Measurements from ENCODE around the gene RHBG. TPM values are rescaled to one million over a fixed set of nuclear protein-coding genes. Genes with fewer than 3 reads are reported as not detected.

The RHBG gene
- total and polyA plus RNA-seq, 2 experiments from 2014 or later, result 1.2 to 1.6 TPM

GRCh38 chr1:156427957-156428356 lies 58.9 kb downstream of the RHBG start (continued):
- TF ChIP-seq ZNF462 (CRISPR knock-in tag; IDR thresholded peaks at IDR 0.05) (no peak), EZH2phosphoT487 (IDR thresholded peaks at IDR 0.05; ENCODE audit: unreplicated experiment) (no peak), CREB1 (CRISPR knock-in tag; IDR thresholded peaks at IDR 0.05; ENCODE audit: low read depth) (no peak), ETS1 (IDR thresholded peaks at IDR 0.05) (no peak), EZH2 (IDR thresholded peaks at IDR 0.05; ENCODE audit: low read depth, unreplicated experiment) (no peak)

- H3K4me3 ChIP-seq, result peak overlapping the region; percentile 48
- Mint-ChIP-seq H3K27me3 (ENCODE audit: insufficient read depth, low read depth, poor library complexity) (peaks cover 89% of the 10 kb centered on the region), H3K9me3 (no peaks in the 10 kb centered on the region), H3K4me3 (peak overlapping the region; percentile 60; the same call in 2 of the 3 replicates), H3K36me3 (ENCODE audit: low read depth) (no peaks in the 10 kb centered on the region), H3K27ac (no peak overlapping the region), H3K4me1 (peaks cover 48% of the 10 kb centered on the region)
- H3K9me2 ChIP-seq (ENCODE audit: insufficient read depth), result no peaks in the 10 kb centered on the region
- peak overlapping the region; percentile 72 for H3K4me2 ChIP-seq
- no peaks in the 10 kb centered on the region for H3K79me2 ChIP-seq (replicated peaks; ENCODE audit: insufficient read depth)
- DNase-seq (ENCODE audit: low spot score) (no peak), ATAC-seq (no peak)
- H3K27me3 ChIP-seq (ENCODE audit: insufficient read depth), result peaks cover 100% of the 10 kb centered on the region
- H4K20me1 ChIP-seq (replicated peaks; ENCODE audit: insufficient read depth), result peaks cover 15% of the 10 kb centered on the region
- H3K4me1 ChIP-seq (ENCODE audit: insufficient read depth), result peaks cover 55% of the 10 kb centered on the region
- H3K27ac ChIP-seq (ENCODE audit: low read depth), result no peak overlapping the region
- peaks cover 25% of the 10 kb centered on the region for H3F3A ChIP-seq (replicated peaks; ENCODE audit: low read depth)
- peak overlapping the region; percentile 20 for H2AFZ ChIP-seq
- no peaks in the 10 kb centered on the region; the same call in 1 of the 2 replicates for H3K36me3 ChIP-seq (ENCODE audit: insufficient read depth)
- TF ChIP-seq CREB1 (CRISPR knock-in tag; IDR thresholded peaks at IDR 0.05; ENCODE audit: low read depth), result no peak
- peak; percentile 47 for TF ChIP-seq EZH2 (IDR thresholded peaks at IDR 0.05; ENCODE audit: low read depth, unreplicated experiment)
- TF ChIP-seq CTCF (conservative IDR thresholded peaks at IDR 0.05; ENCODE audit: low read depth in 2 of 2), result no peak
- no peak for TF ChIP-seq NANOG (IDR thresholded peaks at IDR 0.05; ENCODE audit: borderline replicate concordance)
- TF ChIP-seq EZH2phosphoT487 (IDR thresholded peaks at IDR 0.05; ENCODE audit: unreplicated experiment), result no peak
Measured at GRCh38 chr1:156428746-156429288, 59.8 kb downstream of the RHBG start.

Measured in GM23338 (cell line).